Islet precursor cell (in vitro differentiated cells): ENCODE measurements around the gene WDR91.

Experiments
- DNase-seq: peaks from one replicate; pipeline ENCODE4 v3.0.0-alpha.2; 2018

Gene WDR91

GRCh38 chr7:135195968-135196629 lies 15.2 kb downstream of the WDR91 start:
- no peak for DNase-seq

GRCh38 chr7:135195156-135195555 lies 16.2 kb downstream of the WDR91 start:
- no peak for DNase-seq

- DNase-seq: no peak
Measured at GRCh38 chr7:135194494-135195095, 16.7 kb downstream of the WDR91 start.

- DNase-seq: no peak
Measured at GRCh38 chr7:135193615-135194081, 17.7 kb downstream of the WDR91 start.

GRCh38 chr7:135192914-135193536 lies 18.3 kb downstream of the WDR91 start:
- no peak for DNase-seq

- no peak for DNase-seq
Measured at GRCh38 chr7:135190703-135191102, 20.6 kb downstream of the WDR91 start.

GRCh38 chr7:135189961-135190360 lies 21.4 kb downstream of the WDR91 start:
- no peak for DNase-seq

GRCh38 chr7:135189221-135189662 lies 22.1 kb downstream of the WDR91 start:
- no peak for DNase-seq

- peak; percentile 49 for DNase-seq
Measured at GRCh38 chr7:135188298-135188984, 22.9 kb downstream of the WDR91 start.

- no peak for DNase-seq
Measured at GRCh38 chr7:135186841-135187253, 24.5 kb downstream of the WDR91 start.

GRCh38 chr7:135186261-135186540 lies 25.1 kb downstream of the WDR91 start:
- DNase-seq: no peak

- DNase-seq: no peak
Measured at GRCh38 chr7:135185471-135186260, 25.7 kb downstream of the WDR91 start.

GRCh38 chr7:135184254-135184841 lies 27.0 kb downstream of the WDR91 start:
- no peak for DNase-seq

- DNase-seq: no peak
Measured at GRCh38 chr7:135183478-135183877, 27.8 kb downstream of the WDR91 start.

- DNase-seq: no peak
Measured at GRCh38 chr7:135181929-135182678, 29.2 kb downstream of the WDR91 start.

GRCh38 chr7:135181261-135181928 lies 29.9 kb downstream of the WDR91 start:
- no peak for DNase-seq

GRCh38 chr7:135180122-135180521 lies 31.2 kb downstream of the WDR91 start:
- DNase-seq: no peak

GRCh38 chr7:135179321-135179925 lies 31.9 kb downstream of the WDR91 start:
- no peak for DNase-seq

- DNase-seq: no peak
Measured at GRCh38 chr7:135178364-135178763, 33.0 kb downstream of the WDR91 start.

- peak; percentile 94 for DNase-seq
Measured at GRCh38 chr7:135177028-135177696, 34.2 kb downstream of the WDR91 start.
